RWPE1 (cell line): ENCODE measurements around the gene FAM240A.

Experiments
- CTCF ChIA-PET: fragments of 350-600 bp; sonication (Branson Sonifier 250); formaldehyde crosslinking; extraction: SDS; loops from one replicate; lab custom pipeline; 2021; lab: Yijun Ruan, JAX
- POLR2A ChIA-PET: fragments of 400-600 bp; formaldehyde crosslinking; extraction: SDS; loops from one replicate; lab custom pipeline; 2020; ENCODE audit warnings: antibody characterized with exemption; ENCODE audit not compliant: low non-redundant PET; lab: Yijun Ruan, JAX
- DNase-seq: peaks from one replicate; pipeline ENCODE4 v3.0.0; 2012; ENCODE audit warnings: low spot score
- H3K27ac ChIP-seq: fragments of 450-650 bp; 2 replicates; pipeline ENCODE4 v1.5.1; 2017
- CTCF ChIP-seq: fragments of 450-650 bp; conservative IDR thresholded peaks from 2 replicates; pipeline ENCODE4 v1.5.1; 2017; ENCODE audit warnings: low read depth, mild to moderate bottlenecking

Gene FAM240A

GRCh38 chr3:46624975-46625490 is 12.7 kb downstream of the FAM240A start:
- ChIA-PET CTCF (interaction anchor here (0.8 kb wide), 1 partner anchor 137 kb away, joined by 6 read pairs; no protein-coding TSS in a partner anchor), POLR2A (no interaction called here)
- DNase-seq: no peak
- no peak overlapping the region for H3K27ac ChIP-seq
- no peak for TF ChIP-seq CTCF

GRCh38 chr3:46626039-46626438 is 13.7 kb downstream of the FAM240A start:
- ChIA-PET POLR2A (no interaction called here), CTCF (interaction anchor here (0.8 kb wide), 1 partner anchor 138 kb away, joined by 6 read pairs; no protein-coding TSS in a partner anchor)
- DNase-seq: no peak
- H3K27ac ChIP-seq: no peak overlapping the region
- no peak for TF ChIP-seq CTCF

GRCh38 chr3:46627078-46627477 is 14.8 kb downstream of the FAM240A start:
- no peak for TF ChIP-seq CTCF
- no peak overlapping the region for H3K27ac ChIP-seq
- ChIA-PET POLR2A (no interaction called here), CTCF (no interaction called here)
- no peak for DNase-seq

GRCh38 chr3:46628901-46629369 is 16.6 kb downstream of the FAM240A start:
- no peak for DNase-seq
- H3K27ac ChIP-seq: no peak overlapping the region
- POLR2A ChIA-PET: no interaction called here

GRCh38 chr3:46629551-46630517 is 17.5 kb downstream of the FAM240A start:
- no peak overlapping the region for H3K27ac ChIP-seq
- CTCF ChIA-PET: interaction anchor here (0.6 kb wide), 2 partner anchors 140 to 721 kb away, joined by 3 to 4 read pairs; no protein-coding TSS in a partner anchor
- peak; percentile 67 for TF ChIP-seq CTCF
- POLR2A ChIA-PET: no interaction called here
- DNase-seq: peak; percentile 9

More at GRCh38 chr3:46628901-46629369, 16.6 kb downstream of the FAM240A start:
- CTCF ChIA-PET: no interaction called here
- TF ChIP-seq CTCF: no peak

- no peak for TF ChIP-seq CTCF
- no peak for DNase-seq
- ChIA-PET CTCF (no interaction called here), POLR2A (no interaction called here)
- no peak overlapping the region for H3K27ac ChIP-seq
These were observed 20.5 kb downstream of the FAM240A start for GRCh38 chr3:46632792-46633191.
